Neural progenitor cell (in vitro differentiated cells): Measurements from ENCODE around the gene IL1RL2.

ENCODE experiments used
- EZH2phosphoT487 ChIP-seq: fragments of 200-600 bp; sonication (generic); IDR thresholded peaks from 2 replicates; pipeline ENCODE4 v1.6.1; 2017; ENCODE audit warnings: antibody characterized with exemption
- TF ChIP-seq, protein P1 (sequence below): fragments of 200-600 bp; sonication (generic); IDR thresholded peaks from 2 replicates; pipeline ENCODE4 v1.5.1; 2017; ENCODE audit warnings: antibody characterized with exemption, mild to moderate bottlenecking

DNA sequence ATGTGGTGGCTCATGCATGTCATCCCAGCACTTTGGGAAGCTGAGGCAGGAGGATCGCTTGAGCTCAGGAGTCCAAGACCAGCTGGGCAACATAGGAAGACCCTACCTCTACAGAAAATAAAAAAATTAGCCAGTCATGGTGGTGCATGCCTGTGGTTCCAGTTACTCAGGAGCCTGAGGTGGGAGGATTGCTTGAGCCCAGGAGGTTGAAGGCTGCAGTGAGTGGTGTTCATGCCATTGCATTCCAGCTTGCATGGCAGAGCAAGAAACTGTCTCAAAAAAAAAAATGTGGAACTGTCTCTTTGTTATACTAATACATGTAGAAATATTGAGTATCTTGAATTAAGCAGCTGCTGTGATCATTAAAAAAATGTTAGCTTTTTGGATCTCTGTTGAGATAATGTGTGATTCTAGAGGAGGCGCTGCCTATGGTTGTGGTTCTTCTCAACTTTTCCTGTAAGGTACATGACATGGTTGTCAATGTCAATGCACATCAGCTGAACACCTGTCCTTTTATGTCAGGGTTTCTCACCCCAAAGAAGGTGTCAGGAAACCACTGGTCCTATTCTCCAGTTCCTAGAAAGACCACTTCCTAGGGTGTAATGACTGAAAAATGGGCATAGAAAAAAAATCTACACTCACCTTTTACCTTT, 89.9 kb downstream of the IL1RL2 start:
- TF ChIP-seq, protein P1, sequence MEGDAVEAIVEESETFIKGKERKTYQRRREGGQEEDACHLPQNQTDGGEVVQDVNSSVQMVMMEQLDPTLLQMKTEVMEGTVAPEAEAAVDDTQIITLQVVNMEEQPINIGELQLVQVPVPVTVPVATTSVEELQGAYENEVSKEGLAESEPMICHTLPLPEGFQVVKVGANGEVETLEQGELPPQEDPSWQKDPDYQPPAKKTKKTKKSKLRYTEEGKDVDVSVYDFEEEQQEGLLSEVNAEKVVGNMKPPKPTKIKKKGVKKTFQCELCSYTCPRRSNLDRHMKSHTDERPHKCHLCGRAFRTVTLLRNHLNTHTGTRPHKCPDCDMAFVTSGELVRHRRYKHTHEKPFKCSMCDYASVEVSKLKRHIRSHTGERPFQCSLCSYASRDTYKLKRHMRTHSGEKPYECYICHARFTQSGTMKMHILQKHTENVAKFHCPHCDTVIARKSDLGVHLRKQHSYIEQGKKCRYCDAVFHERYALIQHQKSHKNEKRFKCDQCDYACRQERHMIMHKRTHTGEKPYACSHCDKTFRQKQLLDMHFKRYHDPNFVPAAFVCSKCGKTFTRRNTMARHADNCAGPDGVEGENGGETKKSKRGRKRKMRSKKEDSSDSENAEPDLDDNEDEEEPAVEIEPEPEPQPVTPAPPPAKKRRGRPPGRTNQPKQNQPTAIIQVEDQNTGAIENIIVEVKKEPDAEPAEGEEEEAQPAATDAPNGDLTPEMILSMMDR = no peak
- no peak for TF ChIP-seq EZH2phosphoT487
